GM21390 (cell line): ENCODE results near the gene OXTR.
"Not testable (repeated sequence)": the region's sequence is repeated elsewhere in the genome, so short reads cannot be mapped to it uniquely, and the experiment has no call there.

ENCODE experiments used
- ATAC-seq: cut with Tn5 transposase; IDR thresholded peaks from one replicate; pipeline ENCODE4 v1.9.1; 2021; ENCODE audit not compliant: unreplicated experiment

OXTR gene

GRCh38 chr3:8743021-8743601, 26.3 kb downstream of the OXTR start:
- no peak for ATAC-seq

DNA sequence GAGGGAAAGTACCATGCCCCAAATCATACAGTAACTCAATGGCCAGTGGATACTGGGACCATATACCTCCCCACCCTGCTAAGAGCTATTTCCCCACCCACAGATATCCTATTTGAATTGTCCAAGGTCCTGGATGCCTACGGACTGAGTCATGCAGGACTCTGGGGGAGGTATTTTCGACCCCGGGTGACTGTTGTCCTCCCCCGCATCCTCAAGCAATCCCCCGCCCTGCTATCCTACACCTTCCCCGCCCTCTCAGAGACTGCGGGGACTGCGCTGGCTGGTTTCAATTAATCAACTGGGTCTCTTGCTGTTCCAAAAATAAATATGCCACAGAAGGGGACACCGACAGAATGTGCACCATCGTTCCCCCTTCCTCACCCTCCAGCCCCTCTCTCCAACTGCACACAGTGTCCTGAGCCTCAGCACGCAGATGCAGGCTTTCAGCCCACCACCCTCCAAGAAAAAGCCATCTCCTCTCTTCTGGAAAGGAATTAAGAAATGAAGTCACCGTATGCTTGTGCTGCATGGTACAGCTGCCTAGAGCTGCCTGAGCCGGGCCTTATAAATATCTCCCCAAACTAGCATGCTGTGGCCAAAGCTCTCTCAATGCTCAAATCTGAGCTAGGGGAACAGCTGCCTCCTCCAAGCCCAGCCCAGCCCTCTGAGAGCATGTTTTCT, 27.7 kb downstream of the OXTR start:
- no peak for ATAC-seq

DNA sequence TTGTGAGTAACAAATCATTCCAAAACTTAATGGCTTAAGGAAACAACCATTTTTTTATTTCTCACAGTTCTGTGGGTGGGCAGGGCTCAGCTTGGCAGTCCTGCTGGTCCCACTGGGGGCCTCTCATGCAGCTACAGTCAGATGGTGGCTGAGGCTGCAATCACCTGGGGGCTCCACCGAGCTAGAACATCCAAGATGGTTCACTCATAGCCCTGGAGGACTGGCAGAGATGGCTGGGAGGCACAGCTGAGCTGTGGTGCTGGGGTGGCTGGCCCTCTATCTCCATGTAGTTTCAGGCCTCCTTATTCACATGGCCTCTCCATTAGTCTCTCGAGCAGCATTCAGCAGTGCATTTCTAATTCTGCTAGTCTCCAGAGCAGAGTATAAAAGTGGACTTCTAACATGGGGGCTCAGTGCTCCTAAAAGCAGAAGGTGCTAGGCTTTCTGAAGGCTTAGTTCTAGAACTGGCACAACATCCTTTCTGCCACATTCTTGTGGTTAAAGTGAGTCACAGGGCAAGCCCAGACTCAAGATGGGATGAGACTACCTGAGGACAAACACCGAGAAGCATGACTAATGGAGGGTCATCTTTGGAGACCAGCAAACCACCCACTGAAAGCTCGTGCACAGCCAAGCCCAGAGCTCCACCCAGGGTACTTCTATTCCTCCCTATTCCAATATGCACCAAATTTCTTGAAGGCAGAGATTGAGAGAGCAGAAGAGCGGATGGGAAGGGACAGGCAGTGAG, 29.5 kb downstream of the OXTR start:
- ATAC-seq: no peak

- ATAC-seq: no peak
These were observed 30.8 kb downstream of the OXTR start for GRCh38 chr3:8738639-8739038.

- no peak for ATAC-seq
These were observed 31.6 kb downstream of the OXTR start for GRCh38 chr3:8737823-8738222.

DNA sequence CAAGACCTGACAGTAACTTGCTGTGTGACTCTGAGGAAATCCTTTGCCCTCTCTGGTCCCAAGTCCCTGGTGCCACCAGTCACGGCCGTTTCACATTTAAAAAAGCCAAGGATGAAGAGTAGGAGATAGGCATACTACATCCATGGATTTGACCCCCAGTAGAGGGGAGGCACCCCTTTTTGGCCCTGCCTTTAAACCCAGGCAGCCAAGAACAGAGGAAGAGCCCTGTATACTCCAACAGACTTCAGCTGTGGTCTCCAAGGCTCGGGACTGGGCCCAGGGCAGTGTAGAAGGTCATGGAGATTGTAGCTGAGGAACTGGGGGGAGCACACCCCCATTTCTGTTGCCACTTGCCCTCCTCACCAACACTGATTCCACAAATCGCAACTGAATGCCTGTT, 32.1 kb downstream of the OXTR start:
- no peak for ATAC-seq

DNA sequence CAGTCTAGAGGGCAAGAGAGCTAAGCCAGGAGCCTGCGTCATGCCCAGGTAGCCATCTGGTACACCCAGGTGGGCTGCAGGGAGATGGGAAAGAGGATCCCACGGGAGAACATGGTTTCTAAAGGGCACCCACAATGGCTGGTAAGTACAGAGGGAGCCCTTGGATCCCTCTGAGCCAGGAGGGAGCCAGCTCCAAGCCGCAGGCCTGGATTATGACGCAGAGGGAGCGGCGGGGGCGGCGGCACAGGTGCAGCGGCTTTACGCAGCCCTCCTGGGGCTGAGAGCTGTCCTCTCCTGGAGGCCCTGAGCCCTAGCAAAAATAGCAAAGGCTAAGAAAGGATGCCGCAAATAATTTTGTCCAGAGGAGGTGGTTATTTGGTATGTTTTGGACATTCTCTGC, 33.0 kb downstream of the OXTR start:
- ATAC-seq: no peak

DNA sequence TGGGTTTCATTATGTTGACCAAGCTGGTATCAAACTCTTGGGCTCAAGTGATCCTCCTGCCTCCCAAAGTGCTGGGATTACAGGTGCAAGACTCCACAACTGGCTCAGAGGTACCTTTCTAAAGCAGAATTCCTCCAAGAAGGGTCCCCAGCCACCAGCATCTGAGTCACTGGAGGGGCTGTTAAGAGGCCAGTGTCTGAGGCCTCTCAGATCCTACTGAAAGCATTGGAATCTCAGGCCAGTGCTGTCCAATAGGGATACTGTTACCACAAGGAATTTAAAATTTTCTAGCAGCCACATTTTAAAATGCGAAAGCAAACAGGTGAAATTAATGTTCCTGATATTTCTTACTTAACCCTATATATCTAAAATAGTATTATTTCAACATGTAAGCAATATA, 34.5 kb downstream of the OXTR start:
- ATAC-seq: no peak

DNA sequence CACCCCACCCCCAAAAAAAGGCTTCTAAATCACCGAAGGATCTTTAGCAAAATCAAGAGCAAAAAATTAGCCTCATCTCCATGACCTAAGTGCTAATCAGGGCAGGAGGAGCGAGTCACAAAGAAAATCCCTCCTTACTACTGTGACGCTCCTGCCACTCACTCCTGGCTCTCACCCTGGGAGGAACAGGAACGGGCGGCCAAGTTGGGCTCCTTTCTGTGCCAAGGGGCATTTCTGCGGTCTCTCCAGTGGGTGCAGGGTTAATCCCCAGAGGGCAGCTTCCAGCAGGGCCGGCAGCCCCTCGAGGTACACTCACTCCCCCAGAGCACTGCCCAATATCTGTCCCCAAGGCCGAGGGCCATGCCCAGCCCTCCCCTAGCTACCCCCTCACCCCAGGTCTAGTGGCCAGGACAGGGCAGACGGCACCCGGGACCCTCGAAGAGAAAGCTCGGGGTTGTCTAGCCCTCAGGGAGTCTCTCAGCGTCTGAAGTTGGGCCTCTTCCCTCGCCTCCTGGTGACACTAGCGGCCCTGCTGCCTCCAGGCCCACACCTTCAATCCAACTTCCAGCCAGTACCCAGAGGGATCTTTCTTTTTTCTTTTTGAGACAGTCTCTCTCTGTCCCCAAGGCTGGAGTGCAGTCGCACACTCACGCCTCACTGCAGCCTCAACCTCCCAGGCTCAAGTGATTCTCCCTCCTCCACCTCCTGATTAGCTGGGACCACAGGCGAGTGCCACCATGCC, 35.1 kb downstream of the OXTR start:
- no peak for ATAC-seq

- ATAC-seq: no peak
These were observed 35.9 kb downstream of the OXTR start, which contains the start of gene CAV3 for GRCh38 chr3:8733332-8734094. Gene CAV3 (plus strand): TSS chr3:8733802. CDS start chr3:8733877, 75 bp downstream.

GRCh38 chr3:8732413-8732812, 37.0 kb downstream of the OXTR start:
- ATAC-seq: no peak

DNA sequence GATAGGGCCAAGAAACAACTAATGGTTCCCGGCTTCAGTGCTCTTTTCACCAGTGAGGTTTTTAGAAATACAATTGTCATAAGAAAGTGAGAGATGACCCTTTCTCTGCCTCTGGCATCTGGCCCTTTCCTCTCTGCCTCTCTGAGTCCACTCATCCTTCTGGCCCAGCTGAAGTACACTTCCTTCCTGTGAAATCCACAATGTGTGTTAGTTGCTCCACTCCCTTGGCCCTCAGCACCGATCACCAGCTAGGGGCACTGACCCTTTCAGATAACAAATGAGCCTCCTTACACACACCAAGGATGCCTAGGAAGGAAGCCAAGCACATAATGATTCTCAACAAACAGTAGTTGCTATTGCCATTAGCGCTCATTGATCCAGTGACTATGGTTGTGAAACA, 38.8 kb downstream of the OXTR start:
- no peak for ATAC-seq

- no peak for ATAC-seq
These were observed 39.9 kb downstream of the OXTR start for GRCh38 chr3:8729479-8729878.

DNA sequence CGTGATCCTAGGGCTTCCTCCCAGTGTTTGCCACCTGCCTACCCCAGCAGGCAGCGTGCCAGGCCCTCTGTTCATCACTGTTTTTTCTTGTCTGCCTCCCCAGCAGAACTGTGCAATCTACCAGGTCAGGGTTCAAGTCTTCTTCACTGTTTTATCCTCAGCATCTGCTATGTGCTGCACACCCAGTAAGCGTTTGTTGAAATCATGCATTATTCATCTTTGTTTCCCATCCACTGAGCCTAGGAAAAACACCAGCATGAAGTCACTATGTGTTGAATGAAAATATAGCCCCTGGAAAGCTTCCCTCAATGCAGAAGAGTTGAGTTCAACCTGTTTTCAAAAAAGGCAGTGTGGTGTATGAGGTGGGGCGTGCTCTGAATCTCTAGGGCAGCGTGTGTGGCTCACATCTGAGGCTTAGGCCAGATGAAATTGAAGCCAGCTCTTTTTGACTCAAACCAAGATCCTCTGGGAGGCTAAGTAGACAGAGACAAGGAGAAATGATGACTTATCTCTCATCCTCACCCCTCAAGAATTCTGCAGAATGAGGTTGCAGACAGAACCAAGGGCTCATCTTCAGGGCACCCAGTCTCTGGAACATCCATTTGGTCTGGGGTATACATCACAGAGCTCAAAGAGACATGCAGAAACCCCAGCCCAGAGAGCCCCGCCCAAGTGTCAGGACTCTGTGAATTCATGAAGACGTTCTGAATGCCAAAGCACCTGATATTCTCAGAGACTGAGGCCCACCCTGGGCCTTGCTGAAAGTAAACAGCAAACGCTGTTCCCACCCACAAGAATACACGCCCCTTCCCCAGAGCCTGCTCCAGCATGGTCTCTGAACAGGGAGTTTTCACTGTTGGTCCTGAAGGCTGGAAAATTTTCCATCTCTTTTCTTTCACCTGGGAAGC, 41.6 kb downstream of the OXTR start:
- ATAC-seq: no peak

- no peak for ATAC-seq
These were observed 45.2 kb downstream of the OXTR start for GRCh38 chr3:8724108-8724752.

- ATAC-seq: no peak
These were observed 45.8 kb downstream of the OXTR start for GRCh38 chr3:8723612-8724011.

DNA sequence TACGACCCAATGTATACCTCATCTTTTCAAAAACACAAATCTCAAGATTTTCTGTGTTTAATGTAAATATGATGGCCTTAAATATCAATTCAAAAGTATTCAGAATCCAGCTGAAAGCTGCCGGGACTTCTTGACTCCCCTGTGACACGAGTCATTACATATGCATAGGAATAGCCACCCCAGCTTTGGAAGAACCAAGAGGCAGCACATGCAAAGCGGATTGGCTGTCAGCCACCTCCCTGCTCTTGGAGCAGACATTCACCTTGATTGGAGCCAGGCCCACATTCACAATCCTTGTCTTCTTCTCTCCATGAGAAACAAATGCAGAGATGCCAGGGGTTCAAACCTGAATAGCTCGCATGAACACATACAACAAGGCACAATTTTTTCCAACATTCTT, 46.6 kb downstream of the OXTR start:
- ATAC-seq: no peak

- not testable (repeated sequence) for ATAC-seq
These were observed 53.7 kb downstream of the OXTR start for GRCh38 chr3:8715757-8716156.
